ENCODE data around the gene EMC7.
"Not testable (repeated sequence)": the region's sequence is repeated elsewhere in the genome, so short reads cannot be mapped to it uniquely, and the experiment has no call there.

Gene EMC7

GRCh38 chr15:34101366-34102174 lies at the start of gene EMC7, which contains the start of gene PGBD4:
Gene EMC7 (minus strand): TSS chr15:34101862. CDS start chr15:34101839, 23 bp downstream.
Gene PGBD4 (plus strand): TSS chr15:34102083. CDS start chr15:34102532, 449 bp downstream.
- DNase-seq (ENCODE audit: low read depth in 2 of 3, low spot score in 2 of 3): peak; percentile 98 to 99 (median 99)

GRCh38 chr15:34147371-34148140 lies 45.9 kb upstream of the EMC7 start:
- no peak for DNase-seq (ENCODE audit: low read depth in 2 of 3, low spot score in 2 of 3)

GRCh38 chr15:34133511-34133910 lies 31.8 kb upstream of the EMC7 start:
- no peak for DNase-seq (ENCODE audit: low read depth in 2 of 3, low spot score in 2 of 3)

GRCh38 chr15:34132881-34133280 lies 31.2 kb upstream of the EMC7 start:
- DNase-seq (ENCODE audit: low read depth in 2 of 3, low spot score in 2 of 3): no peak

- DNase-seq (ENCODE audit: low read depth in 2 of 3, low spot score in 2 of 3): no peak
Observed at GRCh38 chr15:34128898-34129297, 27.2 kb upstream of the EMC7 start.

GRCh38 chr15:34126522-34126921 lies 24.9 kb upstream of the EMC7 start:
- no peak for DNase-seq (ENCODE audit: low read depth in 2 of 3, low spot score in 2 of 3)

GRCh38 chr15:34125945-34126344 lies 24.3 kb upstream of the EMC7 start:
- DNase-seq (ENCODE audit: low read depth in 2 of 3, low spot score in 2 of 3): no peak

- no peak for DNase-seq (ENCODE audit: low read depth in 2 of 3, low spot score in 2 of 3)
Observed at GRCh38 chr15:34124651-34125050, 23.0 kb upstream of the EMC7 start.

GRCh38 chr15:34122771-34123183 lies 21.1 kb upstream of the EMC7 start:
- DNase-seq (ENCODE audit: low read depth in 2 of 3, low spot score in 2 of 3): no peak

- DNase-seq (ENCODE audit: low read depth in 2 of 3, low spot score in 2 of 3): not testable (repeated sequence)
Observed at GRCh38 chr15:34121786-34122185, 20.1 kb upstream of the EMC7 start.

- not testable (repeated sequence) for DNase-seq (ENCODE audit: low read depth in 2 of 3, low spot score in 2 of 3)
Observed at GRCh38 chr15:34120420-34120819, 18.8 kb upstream of the EMC7 start.

- no peak for DNase-seq (ENCODE audit: low read depth in 2 of 3, low spot score in 2 of 3)
Observed at GRCh38 chr15:34119291-34119690, 17.6 kb upstream of the EMC7 start.

GRCh38 chr15:34116620-34117019 lies 15.0 kb upstream of the EMC7 start:
- DNase-seq (ENCODE audit: low read depth in 2 of 3, low spot score in 2 of 3): no peak

- DNase-seq (ENCODE audit: low read depth in 2 of 3, low spot score in 2 of 3): no peak
Observed at GRCh38 chr15:34114739-34115138, 13.1 kb upstream of the EMC7 start.

- no peak for DNase-seq (ENCODE audit: low read depth in 2 of 3, low spot score in 2 of 3)
Observed at GRCh38 chr15:34114215-34114614, 12.6 kb upstream of the EMC7 start.

GRCh38 chr15:34111488-34111887 lies 9.8 kb upstream of the EMC7 start:
- DNase-seq (ENCODE audit: low read depth in 2 of 3, low spot score in 2 of 3): no peak

- DNase-seq (ENCODE audit: low read depth in 2 of 3, low spot score in 2 of 3): no peak
Observed at GRCh38 chr15:34109797-34110663, 8.4 kb upstream of the EMC7 start.

- DNase-seq (ENCODE audit: low read depth in 2 of 3, low spot score in 2 of 3): no peak
Observed at GRCh38 chr15:34107315-34107714, 5.7 kb upstream of the EMC7 start.

GRCh38 chr15:34106423-34106822 lies 4.8 kb upstream of the EMC7 start:
- no peak for DNase-seq (ENCODE audit: low read depth in 2 of 3, low spot score in 2 of 3)

GRCh38 chr15:34102175-34102925 lies 688 bp upstream of the EMC7 start:
- DNase-seq (ENCODE audit: low read depth in 2 of 3, low spot score in 2 of 3): no peak

GRCh38 chr15:34099914-34100313 lies 1.7 kb downstream of the EMC7 start:
- DNase-seq (ENCODE audit: low read depth in 2 of 3, low spot score in 2 of 3): no peak
